ENCODE data around the gene CYB5A.
"Not testable (repeated sequence)": the region's sequence is repeated elsewhere in the genome, so short reads cannot be mapped to it uniquely, and the experiment has no call there.

Gene CYB5A

DNA sequence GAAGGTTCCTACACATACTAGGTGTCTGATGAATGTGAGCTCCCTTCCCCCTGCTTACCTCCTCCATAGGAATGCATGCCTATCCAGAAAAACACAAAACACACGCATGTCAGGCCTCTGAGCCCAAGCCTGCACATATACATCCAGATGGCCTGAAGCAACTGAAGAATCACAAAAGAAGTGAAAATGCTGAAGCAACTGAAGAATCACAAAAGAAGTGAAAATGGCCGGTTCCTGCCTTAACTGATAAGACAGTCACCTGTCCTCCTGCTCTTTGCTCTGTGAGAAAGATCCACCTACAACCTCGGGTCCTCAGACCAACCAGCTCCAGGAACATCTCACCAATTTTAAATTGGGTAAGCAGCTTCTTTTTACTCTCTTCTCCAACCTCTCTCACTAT, 1.2 kb upstream of the CYB5A start:
- H3K9me3 ChIP-seq (ENCODE audit: control insufficient read depth, insufficient read depth, low read depth, low read length); H3K4me3 ChIP-seq (ENCODE audit: low read depth, low read length); POLR2A ChIA-PET; H3K4me1 ChIP-seq (ENCODE audit: control insufficient read depth, insufficient read depth, low read length); H3K36me3 ChIP-seq (ENCODE audit: control insufficient read depth in 2 of 2, insufficient read depth in 1 of 2, low read length in 2 of 2); H3K27ac ChIP-seq (ENCODE audit: extremely low read depth, low read depth, low read length): not testable (repeated sequence)
- peak; percentile 30 for TF ChIP-seq SETDB1 (IDR thresholded peaks at IDR 0.05; ENCODE audit: insufficient read length, low read length)
- peak; percentile 57 for TF ChIP-seq ZNF510 (tag by site-specific recombination; IDR thresholded peaks at IDR 0.05; ENCODE audit: insufficient replicate concordance)
- CTCF ChIA-PET, result interaction anchor here (0.6 to 0.7 kb wide), 2 partner anchors 40 to 312 kb away, joined by 3 to 5 read pairs; no protein-coding TSS in a partner anchor

DNA sequence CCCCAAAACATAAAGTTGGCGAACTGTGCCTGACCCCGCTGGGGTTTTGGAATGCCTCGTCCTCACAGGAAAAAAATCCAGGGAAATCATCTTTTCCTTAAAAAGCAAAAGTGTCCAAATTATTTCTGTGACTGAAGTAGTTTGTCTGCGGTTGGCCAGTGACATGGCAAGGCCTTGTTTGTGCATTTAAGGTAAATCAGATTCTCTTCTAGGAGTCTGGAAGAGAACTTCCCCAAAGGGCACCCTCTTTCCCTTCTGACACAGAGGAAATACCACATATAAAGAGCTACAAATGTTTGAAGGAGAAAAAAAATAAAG, 737 bp upstream of the CYB5A start:
- Histone ChIP-seq H3K4me1 (ENCODE audit: control insufficient read depth, insufficient read depth, low read length) (peaks cover 5% of the 10 kb centered on the region; the same call in 1 of the 2 replicates), H3K9me3 (ENCODE audit: control insufficient read depth, insufficient read depth, low read depth, low read length) (no peaks in the 10 kb centered on the region), H3K36me3 (ENCODE audit: control insufficient read depth in 2 of 2, insufficient read depth in 1 of 2, low read length in 2 of 2) (no peaks in the 10 kb centered on the region), H3K27ac (ENCODE audit: extremely low read depth, low read depth, low read length) (peak overlapping the region; percentile 40; the same call in 1 of the 2 replicates), H3K4me3 (ENCODE audit: low read depth, low read length) (peak overlapping the region; percentile 79)
- ChIA-PET CTCF (interaction anchor here (0.6 to 1.0 kb wide), 3 partner anchors 40 to 312 kb away, joined by 3 to 5 read pairs (median 3); no protein-coding TSS in a partner anchor), POLR2A (no interaction called here)
- TF ChIP-seq KLF8 (tag by site-specific recombination; IDR thresholded peaks at IDR 0.05) (no peak), ZNF23 (tag by site-specific recombination; IDR thresholded peaks at IDR 0.05; ENCODE audit: borderline replicate concordance) (no peak), PRDM1 (tag by site-specific recombination; IDR thresholded peaks at IDR 0.05) (peak; percentile 71), EGR2 (tag by site-specific recombination; IDR thresholded peaks at IDR 0.05; ENCODE audit: low read depth) (no peak), ZNF623 (tag by site-specific recombination; IDR thresholded peaks at IDR 0.05) (0 out of 2 replicates have a peak, but pooled peaks have one; percentile 1), ZNF658 (tag by site-specific recombination; IDR thresholded peaks at IDR 0.05) (no peak), ZNF214 (tag by site-specific recombination; IDR thresholded peaks at IDR 0.05; ENCODE audit: borderline replicate concordance) (no peak), ZNF324 (tag by site-specific recombination; IDR thresholded peaks at IDR 0.05) (no peak), ZNF112 (tag by site-specific recombination; IDR thresholded peaks at IDR 0.05) (no peak), ZNF596 (tag by site-specific recombination; IDR thresholded peaks at IDR 0.05) (no peak), ZNF549 (tag by site-specific recombination; IDR thresholded peaks at IDR 0.05) (no peak)

DNA sequence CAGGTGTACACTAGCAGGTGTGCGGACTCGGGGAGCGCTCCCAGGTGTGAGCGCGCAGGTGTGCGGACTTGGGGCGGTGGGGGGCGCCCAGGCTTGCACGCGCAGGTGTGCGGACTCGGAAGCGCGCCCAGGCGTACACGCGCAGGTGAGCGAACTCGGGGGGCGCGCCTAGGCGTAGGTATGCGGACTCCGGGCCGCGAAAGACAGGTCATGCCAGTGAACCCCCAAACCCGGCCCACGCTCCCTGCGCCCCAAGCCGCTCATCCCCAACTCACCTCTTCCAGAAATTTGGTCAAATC, 342 bp downstream of the CYB5A start:
- no peaks in the 10 kb centered on the region for H3K9me3 ChIP-seq (ENCODE audit: control insufficient read depth, insufficient read depth, low read depth, low read length)
- ChIA-PET POLR2A (interaction anchor here (1.0 kb wide), 1 partner anchor 9 kb away, joined by 4 read pairs; no protein-coding TSS in a partner anchor), CTCF (interaction anchor here (0.6 kb wide), 1 partner anchor 37 kb away, joined by 3 read pairs; no protein-coding TSS in a partner anchor)
- TF ChIP-seq ZEB2 (tag by site-specific recombination; IDR thresholded peaks at IDR 0.05), result peak; percentile 85
- TF ChIP-seq ZNF792 (tag by site-specific recombination; IDR thresholded peaks at IDR 0.05), result no peak
- TF ChIP-seq, protein P1, sequence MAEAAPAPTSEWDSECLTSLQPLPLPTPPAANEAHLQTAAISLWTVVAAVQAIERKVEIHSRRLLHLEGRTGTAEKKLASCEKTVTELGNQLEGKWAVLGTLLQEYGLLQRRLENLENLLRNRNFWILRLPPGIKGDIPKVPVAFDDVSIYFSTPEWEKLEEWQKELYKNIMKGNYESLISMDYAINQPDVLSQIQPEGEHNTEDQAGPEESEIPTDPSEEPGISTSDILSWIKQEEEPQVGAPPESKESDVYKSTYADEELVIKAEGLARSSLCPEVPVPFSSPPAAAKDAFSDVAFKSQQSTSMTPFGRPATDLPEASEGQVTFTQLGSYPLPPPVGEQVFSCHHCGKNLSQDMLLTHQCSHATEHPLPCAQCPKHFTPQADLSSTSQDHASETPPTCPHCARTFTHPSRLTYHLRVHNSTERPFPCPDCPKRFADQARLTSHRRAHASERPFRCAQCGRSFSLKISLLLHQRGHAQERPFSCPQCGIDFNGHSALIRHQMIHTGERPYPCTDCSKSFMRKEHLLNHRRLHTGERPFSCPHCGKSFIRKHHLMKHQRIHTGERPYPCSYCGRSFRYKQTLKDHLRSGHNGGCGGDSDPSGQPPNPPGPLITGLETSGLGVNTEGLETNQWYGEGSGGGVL (tag by site-specific recombination; IDR thresholded peaks at IDR 0.05), result 0 out of 2 replicates have a peak, but pooled peaks have one; percentile 13
- peak; percentile 21; the same call in 1 of the 2 replicates for TF ChIP-seq ZNF501 (tag by site-specific recombination; IDR thresholded peaks at IDR 0.05)
- TF ChIP-seq, protein P2, sequence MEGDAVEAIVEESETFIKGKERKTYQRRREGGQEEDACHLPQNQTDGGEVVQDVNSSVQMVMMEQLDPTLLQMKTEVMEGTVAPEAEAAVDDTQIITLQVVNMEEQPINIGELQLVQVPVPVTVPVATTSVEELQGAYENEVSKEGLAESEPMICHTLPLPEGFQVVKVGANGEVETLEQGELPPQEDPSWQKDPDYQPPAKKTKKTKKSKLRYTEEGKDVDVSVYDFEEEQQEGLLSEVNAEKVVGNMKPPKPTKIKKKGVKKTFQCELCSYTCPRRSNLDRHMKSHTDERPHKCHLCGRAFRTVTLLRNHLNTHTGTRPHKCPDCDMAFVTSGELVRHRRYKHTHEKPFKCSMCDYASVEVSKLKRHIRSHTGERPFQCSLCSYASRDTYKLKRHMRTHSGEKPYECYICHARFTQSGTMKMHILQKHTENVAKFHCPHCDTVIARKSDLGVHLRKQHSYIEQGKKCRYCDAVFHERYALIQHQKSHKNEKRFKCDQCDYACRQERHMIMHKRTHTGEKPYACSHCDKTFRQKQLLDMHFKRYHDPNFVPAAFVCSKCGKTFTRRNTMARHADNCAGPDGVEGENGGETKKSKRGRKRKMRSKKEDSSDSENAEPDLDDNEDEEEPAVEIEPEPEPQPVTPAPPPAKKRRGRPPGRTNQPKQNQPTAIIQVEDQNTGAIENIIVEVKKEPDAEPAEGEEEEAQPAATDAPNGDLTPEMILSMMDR (tag by site-specific recombination; IDR thresholded peaks at IDR 0.05), result peak; percentile 27; the same call in 1 of the 2 replicates
- TF ChIP-seq ZNF132 (tag by site-specific recombination; IDR thresholded peaks at IDR 0.05; ENCODE audit: borderline replicate concordance), result no peak
- peak overlapping the region; percentile 79 for H3K4me3 ChIP-seq (ENCODE audit: low read depth, low read length)
- H3K27ac ChIP-seq (ENCODE audit: extremely low read depth, low read depth, low read length), result peak overlapping the region; percentile 66; the same call in 1 of the 2 replicates
- no peaks in the 10 kb centered on the region for H3K36me3 ChIP-seq (ENCODE audit: control insufficient read depth in 2 of 2, insufficient read depth in 1 of 2, low read length in 2 of 2)
- H3K4me1 ChIP-seq (ENCODE audit: control insufficient read depth, insufficient read depth, low read length), result peaks cover 5% of the 10 kb centered on the region; the same call in 1 of the 2 replicates

Data from HEK293 (cell line).